HG03439 (cell line): Measurements from ENCODE around the gene COQ9.

Experiments
- ATAC-seq: cut with Tn5 transposase; IDR thresholded peaks from one replicate; pipeline ENCODE4 v1.9.1; 2021; ENCODE audit warnings: mild to moderate bottlenecking, moderate library complexity; ENCODE audit not compliant: unreplicated experiment

COQ9 gene

GRCh38 chr16:57471852-57472664 is 24.8 kb downstream of the COQ9 start:
- no peak for ATAC-seq

- ATAC-seq = no peak
Measured at GRCh38 chr16:57472665-57473060, 25.4 kb downstream of the COQ9 start.

GRCh38 chr16:57473176-57473840 is 26.0 kb downstream of the COQ9 start:
- no peak for ATAC-seq

GRCh38 chr16:57473906-57474305 is 26.6 kb downstream of the COQ9 start:
- no peak for ATAC-seq

GRCh38 chr16:57474671-57475661 is 27.7 kb downstream of the COQ9 start:
- ATAC-seq = no peak

- ATAC-seq = peak; percentile 78
Measured at GRCh38 chr16:57475711-57476339, 28.5 kb downstream of the COQ9 start.

GRCh38 chr16:57476546-57477410 is 29.5 kb downstream of the COQ9 start:
- ATAC-seq = no peak

GRCh38 chr16:57477531-57478202 is 30.4 kb downstream of the COQ9 start:
- ATAC-seq = no peak

- no peak for ATAC-seq
Measured at GRCh38 chr16:57478396-57479204, 31.3 kb downstream of the COQ9 start.

GRCh38 chr16:57479205-57479975 is 32.1 kb downstream of the COQ9 start:
- no peak for ATAC-seq

GRCh38 chr16:57479976-57480753 is 32.9 kb downstream of the COQ9 start:
- no peak for ATAC-seq

GRCh38 chr16:57480754-57481230 is 33.5 kb downstream of the COQ9 start:
- no peak for ATAC-seq

GRCh38 chr16:57481421-57481820 is 34.1 kb downstream of the COQ9 start:
- ATAC-seq = no peak

- ATAC-seq = no peak
Measured at GRCh38 chr16:57482845-57483545, 35.7 kb downstream of the COQ9 start.

GRCh38 chr16:57483725-57484514 is 36.6 kb downstream of the COQ9 start:
- no peak for ATAC-seq
